TTC549 (cell line): Measurements from ENCODE around the gene RRP8.

Experiments
- FAIRE-seq: peaks from 2 replicates; lab custom pipeline; 2012; peaks lifted over from hg19 to GRCh38; lab: Jason Lieb, UNC

RRP8 gene

GRCh38 chr11:6567371-6567745, 36.1 kb downstream of the RRP8 start:
- no peak for FAIRE-seq

- FAIRE-seq = no peak
These were observed 36.6 kb downstream of the RRP8 start for GRCh38 chr11:6566704-6567370.

GRCh38 chr11:6565988-6566703, 37.3 kb downstream of the RRP8 start:
- FAIRE-seq = no peak

- FAIRE-seq = no peak
These were observed 38.1 kb downstream of the RRP8 start for GRCh38 chr11:6565325-6565724.

GRCh38 chr11:6563667-6564066, 39.7 kb downstream of the RRP8 start:
- no peak for FAIRE-seq

- FAIRE-seq = no peak
These were observed 40.2 kb downstream of the RRP8 start for GRCh38 chr11:6563121-6563619.

- FAIRE-seq = no peak
These were observed 42.1 kb downstream of the RRP8 start for GRCh38 chr11:6561288-6561687.

GRCh38 chr11:6559369-6559768, 44.0 kb downstream of the RRP8 start:
- no peak for FAIRE-seq

GRCh38 chr11:6557761-6558674, 45.4 kb downstream of the RRP8 start:
- no peak for FAIRE-seq

GRCh38 chr11:6557063-6557462, 46.4 kb downstream of the RRP8 start:
- no peak for FAIRE-seq

- FAIRE-seq = no peak
These were observed 47.1 kb downstream of the RRP8 start for GRCh38 chr11:6556139-6556949.

GRCh38 chr11:6554828-6555706, 48.3 kb downstream of the RRP8 start:
- FAIRE-seq = no peak

GRCh38 chr11:6553634-6554033, 49.8 kb downstream of the RRP8 start:
- no peak for FAIRE-seq

- no peak for FAIRE-seq
These were observed 54.8 kb downstream of the RRP8 start for GRCh38 chr11:6548641-6549040.

- FAIRE-seq = no peak
These were observed 55.3 kb downstream of the RRP8 start for GRCh38 chr11:6548121-6548520.

GRCh38 chr11:6547177-6547576, 56.2 kb downstream of the RRP8 start:
- no peak for FAIRE-seq

- FAIRE-seq = no peak
These were observed 56.7 kb downstream of the RRP8 start for GRCh38 chr11:6546735-6547134.

GRCh38 chr11:6545917-6546605, 57.4 kb downstream of the RRP8 start:
- no peak for FAIRE-seq
